Measurements from ENCODE around the gene PNPLA2. TPM values are rescaled to one million over a fixed set of nuclear protein-coding genes. Genes with fewer than 3 reads are reported as not detected.

Gene PNPLA2
- total RNA-seq, 4 donors from 2014 or later = 62.8 to 107 (median 77.6) TPM

GRCh38 chr11:844693-845644 lies 26.3 kb downstream of the PNPLA2 start:
- DNase-seq (ENCODE audit: extremely low spot score) = peak; percentile 98
- H3K27ac ChIP-seq (replicated peaks in 1 of 4) = peak overlapping the region; percentile 88 to 94 (median 91)
- peak overlapping the region; percentile 80 to 94 (median 90) for H3K4me3 ChIP-seq
- WGBS = 58% methylated on average over 3 of the region's 31 CpGs
- TF ChIP-seq POLR2A (IDR thresholded peaks at IDR 0.05; ENCODE audit: low read depth) (no peak), POLR2AphosphoS5 (IDR thresholded peaks at IDR 0.05) (peak; percentile 79 to 89)
- intact Hi-C loops (cut with DNase I) = loop anchor here (2.0 kb wide), 1 partner anchor 82 kb away; no protein-coding TSS in a partner anchor
- peaks cover 3 to 24% (median 21%) of the 10 kb centered on the region in 4 donors for H3K36me3 ChIP-seq
- H3K4me1 ChIP-seq = peaks cover 60 to 90% (median 84%) of the 10 kb centered on the region in 4 donors
- H3K27me3 ChIP-seq = peaks cover 0 to 17% (median 5%) of the 10 kb centered on the region in 4 donors
- no peaks in the 10 kb centered on the region for H3K9me3 ChIP-seq

GRCh38 chr11:845872-846495 lies 27.3 kb downstream of the PNPLA2 start:
- peaks cover 0 to 17% (median 5%) of the 10 kb centered on the region in 4 donors for H3K27me3 ChIP-seq
- no peak for DNase-seq (ENCODE audit: extremely low spot score)
- peak overlapping the region in 3 of 4 donors; percentile 80 to 94 (median 89) for H3K4me3 ChIP-seq
- H3K27ac ChIP-seq (replicated peaks in 1 of 4) = peak overlapping the region; percentile 88 to 94 (median 91)
- intact Hi-C loops (cut with DNase I) = loop anchor here (2.0 kb wide), 1 partner anchor 81 kb away; no protein-coding TSS in a partner anchor
- H3K4me1 ChIP-seq = peaks cover 62 to 90% (median 84%) of the 10 kb centered on the region in 4 donors
- TF ChIP-seq POLR2A (IDR thresholded peaks at IDR 0.05; ENCODE audit: low read depth) = no peak
- TF ChIP-seq POLR2AphosphoS5 (IDR thresholded peaks at IDR 0.05) = no peak
- TF ChIP-seq CTCF (IDR thresholded peaks at IDR 0.05) = no peak
- TF ChIP-seq EP300 (IDR thresholded peaks at IDR 0.05) = no peak
- no peaks in the 10 kb centered on the region for H3K9me3 ChIP-seq
- WGBS = no CpG with 5 or more reads among the region's 8 CpGs
- H3K36me3 ChIP-seq = peaks cover 0 to 20% (median 16%) of the 10 kb centered on the region in 4 donors

DNA sequence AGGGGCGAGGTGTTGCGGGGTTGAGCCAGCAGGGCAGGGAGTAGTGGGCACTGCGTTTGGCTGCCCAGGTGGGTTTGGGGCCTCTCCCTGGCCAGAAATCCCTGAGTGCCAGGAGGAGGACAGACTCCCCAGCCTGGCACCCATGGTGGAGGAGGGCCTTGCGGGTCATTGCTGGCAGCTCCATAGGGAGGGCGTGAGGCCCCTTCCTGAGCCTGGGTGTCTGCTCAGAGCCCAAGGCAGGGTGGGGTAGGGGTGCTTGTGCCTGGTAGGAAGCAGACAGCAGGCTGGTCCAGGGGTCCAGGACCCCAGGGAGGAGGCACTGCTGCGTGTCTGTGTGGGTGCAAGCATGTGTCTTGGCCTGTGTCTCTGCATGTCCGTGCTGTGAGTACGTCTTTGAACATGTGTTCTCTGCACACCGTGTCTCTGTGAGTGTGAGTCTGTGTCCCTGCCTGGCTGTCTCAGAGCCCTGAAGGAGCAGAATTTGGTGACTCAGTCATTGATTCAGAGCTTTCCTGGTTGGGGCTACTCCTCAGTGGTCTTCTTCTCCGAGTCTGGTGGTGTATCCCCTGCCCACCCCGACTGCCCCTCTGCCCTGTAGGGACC lies 27.9 kb downstream of the PNPLA2 start:
- WGBS = 70% methylated on average over 6 of the region's 11 CpGs

GRCh38 chr11:847876-848275 lies 29.2 kb downstream of the PNPLA2 start:
- Histone ChIP-seq H3K27ac (replicated peaks in 1 of 4) (no peak overlapping the region), H3K4me1 (peaks cover 54 to 98% (median 87%) of the 10 kb centered on the region in 4 donors), H3K36me3 (peaks cover 0 to 30% (median 13%) of the 10 kb centered on the region in 4 donors), H3K27me3 (peaks cover 0 to 17% (median 5%) of the 10 kb centered on the region in 4 donors), H3K9me3 (no peaks in the 10 kb centered on the region), H3K4me3 (no peak overlapping the region)
- intact Hi-C loops (cut with DNase I) = loop anchor here (2.0 kb wide), 1 partner anchor 203 kb away; no protein-coding TSS in a partner anchor
- no peak for DNase-seq (ENCODE audit: extremely low spot score)
- no peak for TF ChIP-seq CTCF (IDR thresholded peaks at IDR 0.05)
- no peak for TF ChIP-seq POLR2AphosphoS5 (IDR thresholded peaks at IDR 0.05)
- no peak for TF ChIP-seq POLR2A (IDR thresholded peaks at IDR 0.05; ENCODE audit: low read depth)
- no peak for TF ChIP-seq EP300 (IDR thresholded peaks at IDR 0.05)
- 95% methylated on average over 4 of the region's 18 CpGs for WGBS

More for the DNA sequence above, 27.9 kb downstream of the PNPLA2 start:
- TF ChIP-seq EP300 (IDR thresholded peaks at IDR 0.05) (no peak), POLR2A (IDR thresholded peaks at IDR 0.05; ENCODE audit: low read depth) (no peak), CTCF (IDR thresholded peaks at IDR 0.05) (no peak), POLR2AphosphoS5 (IDR thresholded peaks at IDR 0.05) (no peak)
- peaks cover 0 to 20% (median 13%) of the 10 kb centered on the region in 4 donors for H3K36me3 ChIP-seq
- H3K27me3 ChIP-seq = peaks cover 0 to 17% (median 5%) of the 10 kb centered on the region in 4 donors
- peaks cover 57 to 90% (median 84%) of the 10 kb centered on the region in 4 donors for H3K4me1 ChIP-seq
- intact Hi-C loops (cut with DNase I) = no loop called here
- no peak for DNase-seq (ENCODE audit: extremely low spot score)
- no peak overlapping the region for H3K4me3 ChIP-seq
- H3K9me3 ChIP-seq = no peaks in the 10 kb centered on the region
- peak overlapping the region; percentile 88 to 94 (median 91) for H3K27ac ChIP-seq (replicated peaks in 1 of 4)

Data from esophagus muscularis mucosa (tissue), 4 donors.